Dedifferentiated amniotic fluid mesenchymal stem cell (primary cell): ENCODE data around the gene BUD31.

Source experiments
- DNase-seq: peaks from one replicate; pipeline ENCODE4 v3.0.0-alpha.2; 2016; ENCODE audit errors: extremely low spot score

BUD31 gene

GRCh38 chr7:99433158-99433557 is 24.4 kb downstream of the BUD31 start:
- DNase-seq = no peak

- DNase-seq = no peak
Observed at GRCh38 chr7:99437946-99438572, 29.3 kb downstream of the BUD31 start.

- peak; percentile 95 for DNase-seq
Observed at GRCh38 chr7:99438573-99439480, 30.1 kb downstream of the BUD31 start, which contains the start of the genes CPSF4 and PTCD1. Gene CPSF4 (plus strand): TSS chr7:99438943. CDS start chr7:99439083, 140 bp downstream. Gene PTCD1 (minus strand): TSS chr7:99438798. CDS start chr7:99435242, 3,556 bp downstream.

GRCh38 chr7:99440195-99440594 is 31.4 kb downstream of the BUD31 start:
- DNase-seq = peak; percentile 52

DNA sequence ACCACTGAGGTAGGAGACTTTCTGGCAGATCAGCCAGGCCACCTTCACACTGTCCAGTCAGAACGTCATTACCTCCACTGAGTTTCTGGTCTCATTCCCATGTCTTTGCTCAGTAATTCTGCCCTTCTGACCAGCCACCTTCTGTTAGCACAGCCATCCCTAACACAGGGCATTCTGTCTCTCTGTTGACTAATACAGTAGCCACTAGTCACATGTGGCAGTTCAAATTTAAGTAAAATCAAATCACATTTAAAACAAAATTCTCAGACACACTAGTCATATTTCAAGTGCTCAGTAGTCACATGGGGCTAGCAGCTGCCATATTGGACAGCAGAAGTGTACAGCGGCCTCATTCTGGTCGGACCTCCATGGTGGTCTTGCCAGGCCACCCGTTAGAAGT is 37.3 kb downstream of the BUD31 start:
- no peak for DNase-seq

GRCh38 chr7:99447943-99448342 is 39.2 kb downstream of the BUD31 start:
- no peak for DNase-seq

- no peak for DNase-seq
Observed at GRCh38 chr7:99448855-99449254, 40.1 kb downstream of the BUD31 start.

DNA sequence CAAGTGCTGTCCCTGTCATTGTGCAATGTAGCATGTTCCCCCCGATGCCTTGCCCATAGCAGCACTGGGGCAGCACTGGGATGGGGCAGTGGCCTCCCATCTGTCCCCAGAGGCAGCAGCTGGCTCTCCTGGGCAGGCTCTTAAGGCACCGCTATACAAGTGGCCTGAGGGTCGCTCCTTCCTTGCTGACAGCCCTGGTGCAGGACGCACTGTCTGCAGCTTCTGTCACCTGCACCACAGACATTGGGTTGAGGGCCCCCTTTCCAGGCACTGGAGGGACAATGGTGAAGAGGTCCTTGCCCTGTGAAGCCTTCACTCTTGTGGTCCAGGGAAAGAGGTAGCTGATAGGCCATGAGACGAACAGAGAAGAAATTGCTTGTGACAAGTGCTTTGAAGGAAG is 40.6 kb downstream of the BUD31 start:
- no peak for DNase-seq

GRCh38 chr7:99451936-99452335 is 43.2 kb downstream of the BUD31 start:
- no peak for DNase-seq

- no peak for DNase-seq
Observed at GRCh38 chr7:99452541-99452940, 43.8 kb downstream of the BUD31 start.

- DNase-seq = no peak
Observed at GRCh38 chr7:99453105-99453504, 44.3 kb downstream of the BUD31 start.

DNA sequence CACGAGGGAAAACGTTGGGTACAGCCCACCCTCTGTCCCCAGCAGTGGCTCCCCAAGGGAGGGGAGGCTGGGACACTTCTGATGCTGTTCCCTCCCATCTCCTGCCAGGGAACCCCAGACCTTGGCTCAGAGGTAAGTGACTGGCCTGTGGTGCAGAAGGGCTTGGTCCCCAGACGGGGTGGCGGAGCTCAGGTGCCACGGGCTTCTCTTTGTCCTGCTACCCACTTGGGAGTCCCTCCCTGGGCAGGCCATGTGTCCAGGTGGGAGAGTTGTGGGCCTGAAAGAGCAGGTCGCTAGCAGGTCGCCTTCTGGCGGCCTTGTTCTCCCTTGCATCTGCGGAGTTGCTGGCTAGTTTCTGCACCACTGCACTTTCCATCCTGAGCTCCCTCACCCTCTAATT is 47.1 kb downstream of the BUD31 start:
- DNase-seq = no peak

DNA sequence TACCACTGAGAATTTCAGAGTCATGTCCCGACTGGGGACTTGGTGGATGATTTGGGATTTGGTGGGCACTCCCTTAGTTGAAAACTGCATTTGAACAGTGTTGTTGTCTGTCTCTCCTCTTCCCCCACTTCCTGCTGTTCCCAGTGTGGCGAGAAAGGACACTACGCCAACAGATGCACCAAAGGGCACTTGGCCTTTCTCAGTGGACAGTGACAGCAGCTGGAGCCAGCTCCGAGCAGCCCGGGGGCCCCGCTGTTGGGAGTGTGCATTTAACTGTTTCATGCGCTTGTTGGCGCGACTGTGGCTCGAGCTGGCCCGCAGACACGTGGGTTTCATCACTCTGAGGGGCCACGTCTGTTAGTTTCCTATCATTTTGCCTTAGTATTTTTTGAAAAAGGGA is 47.5 kb downstream of the BUD31 start:
- no peak for DNase-seq

DNA sequence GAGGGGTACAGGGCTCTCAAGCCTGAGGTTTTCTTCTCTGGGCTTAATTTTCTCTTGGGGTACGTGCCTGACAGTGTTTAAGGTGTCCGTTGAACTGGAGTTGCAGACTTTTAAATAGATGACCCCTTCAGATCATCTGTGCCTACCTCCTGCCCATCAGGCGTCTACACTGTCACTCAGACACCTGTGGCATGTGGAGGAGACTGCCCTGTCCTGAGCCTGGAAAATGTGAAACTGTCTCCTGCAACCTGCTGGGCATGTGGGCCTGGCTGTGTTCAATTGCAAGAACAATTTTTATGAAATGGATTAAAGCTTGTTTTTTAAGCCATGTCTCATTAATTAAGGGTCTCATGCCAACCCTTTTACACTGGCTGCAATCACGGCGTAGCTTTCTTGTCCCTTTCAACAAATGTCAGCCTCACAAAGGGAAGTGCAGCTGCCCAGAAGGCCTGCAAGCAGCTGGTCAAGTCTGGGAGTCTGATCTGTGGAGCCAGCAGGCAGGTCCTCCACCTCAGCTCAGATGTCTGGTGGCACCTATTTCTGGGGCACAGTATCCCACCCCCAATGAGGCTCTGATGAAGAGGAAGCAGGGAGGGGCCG is 48.4 kb downstream of the BUD31 start:
- DNase-seq = no peak

DNA sequence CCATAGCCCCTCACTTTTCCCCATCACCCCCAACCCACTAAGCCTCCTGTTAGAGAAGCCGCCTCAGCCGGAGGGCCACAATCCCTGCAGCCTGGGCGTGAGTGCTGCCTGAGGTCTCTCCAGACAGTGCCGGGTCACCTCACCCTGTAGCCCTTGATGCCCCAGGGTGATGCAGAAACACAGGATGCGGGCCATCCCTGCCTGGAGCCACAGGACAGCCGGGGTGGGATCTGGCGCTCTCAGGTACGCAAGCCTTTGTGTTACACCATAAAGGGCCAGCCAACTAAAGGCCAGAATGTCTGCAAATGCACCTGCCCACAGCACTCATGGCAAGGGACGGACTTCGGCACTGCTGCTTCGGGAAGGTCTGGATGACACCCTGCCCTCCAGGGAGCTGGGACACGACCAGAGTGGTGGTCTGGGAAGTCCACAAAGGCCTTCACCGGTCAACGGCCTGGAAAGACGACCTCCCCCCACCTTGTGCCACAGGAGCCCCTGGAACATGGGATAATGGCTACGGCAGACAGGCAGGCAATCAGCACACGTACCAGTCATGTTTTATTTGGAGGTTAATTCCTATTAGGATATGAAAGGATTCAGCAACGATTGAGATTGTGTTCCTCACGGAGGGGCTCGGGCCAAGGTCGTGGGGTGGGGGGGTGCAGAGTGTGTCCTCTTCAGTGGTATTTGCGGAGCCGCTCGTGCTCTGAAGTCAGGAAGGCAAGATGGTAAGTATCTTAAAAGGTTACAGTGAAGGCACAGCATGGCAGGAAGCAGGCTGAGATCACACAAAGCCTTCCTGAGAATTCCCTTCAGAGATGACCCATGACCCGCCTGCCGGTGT is 49.1 kb downstream of the BUD31 start:
- no peak for DNase-seq

- no peak for DNase-seq
Observed at GRCh38 chr7:99459087-99459486, 50.3 kb downstream of the BUD31 start.

DNA sequence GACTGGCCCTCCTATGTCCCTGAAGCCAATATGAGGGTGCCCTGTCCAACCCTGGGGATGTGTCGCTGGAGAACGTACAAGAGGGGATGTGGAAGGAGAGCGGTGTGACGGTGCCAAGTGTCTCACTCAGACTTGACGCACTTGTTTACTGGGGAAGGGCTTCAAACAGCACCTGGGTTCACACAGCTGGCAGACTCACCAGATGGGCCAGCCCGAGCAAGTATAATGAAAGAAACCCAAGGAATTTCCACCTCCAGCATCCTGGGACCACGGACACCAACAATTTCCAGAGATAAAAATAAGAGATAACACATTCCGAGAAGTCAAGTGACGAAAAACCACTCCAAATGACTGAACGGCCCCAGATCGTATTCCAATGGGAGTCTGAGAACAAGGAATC is 51.9 kb downstream of the BUD31 start:
- DNase-seq = no peak

GRCh38 chr7:99461221-99461620 is 52.5 kb downstream of the BUD31 start:
- DNase-seq = no peak

DNA sequence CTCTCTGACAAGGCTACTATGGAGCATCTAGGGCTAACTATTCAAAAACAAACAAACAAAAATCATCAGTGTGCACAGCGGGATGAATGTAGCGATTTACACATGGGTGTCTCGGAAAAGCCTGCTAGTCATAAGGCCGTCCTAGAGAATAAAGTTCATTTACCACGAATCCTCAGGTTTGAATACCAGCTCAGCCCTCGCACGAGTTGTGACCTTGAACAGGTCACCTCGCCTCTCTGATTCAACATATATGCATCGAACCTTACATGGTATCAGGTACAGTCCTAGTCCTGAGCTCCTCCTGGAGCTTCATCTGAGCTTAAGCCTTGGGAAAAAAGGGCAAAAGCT is 56.6 kb downstream of the BUD31 start:
- DNase-seq = no peak

- DNase-seq = no peak
Observed at GRCh38 chr7:99468336-99468918, 59.7 kb downstream of the BUD31 start.
